K562 (cell line): ENCODE measurements around the gene DPM2. TPM values are rescaled to one million over a fixed set of nuclear protein-coding genes. Genes with fewer than 3 reads are reported as not detected.

Experiments
- BRD9 ChIP-seq: fragments of 450-650 bp; IDR thresholded peaks from 2 replicates; pipeline ENCODE4 v1.6.1; 2018; ENCODE audit warnings: low read depth; ENCODE audit not compliant: partially characterized antibody
- CREB1 ChIP-seq, 2 experiments: sonication (generic) in 1 of 2; formaldehyde crosslinking in 1 of 2; IDR thresholded peaks; 2 replicates each; pipeline versions ENCODE4 v1.6.1 to v1.8.0; 2012 to 2022; ENCODE audit warnings: inconsistent platforms in 1 of 2, mild to moderate bottlenecking in 1 of 2, missing genetic modification reagents in 1 of 2, moderate library complexity in 1 of 2
- DIDO1 ChIP-seq: fragments of 450-650 bp; IDR thresholded peaks from 2 replicates; pipeline ENCODE4 v1.6.1; 2016; ENCODE audit warnings: low read depth, missing biosample characterization, missing genetic modification characterization
- ESRRA ChIP-seq: fragments of 450-650 bp; IDR thresholded peaks from 2 replicates; pipeline ENCODE4 v1.6.1; 2014; ENCODE audit warnings: low read depth, mild to moderate bottlenecking, moderate library complexity, borderline replicate concordance
- FOXP1 ChIP-seq: sonication (generic); formaldehyde crosslinking; IDR thresholded peaks from 2 replicates; pipeline ENCODE4 v1.8.0; 2022; ENCODE audit warnings: mild to moderate bottlenecking, missing genetic modification reagents
- JUND ChIP-seq, 2 experiments: IDR thresholded peaks; 2 replicates in 1 of 2; 3 replicates in 1 of 2; pipeline ENCODE4 v1.6.1; 2011; ENCODE audit warnings: borderline replicate concordance in 2 of 2, low read depth in 2 of 2, low read length in 2 of 2, improper control_type of control experiment in 1 of 2, missing biosample characterization in 1 of 2, missing genetic modification characterization in 1 of 2, missing genetic modification reagents in 1 of 2
- KLF6 ChIP-seq: fragments of 250-450 bp; sonication (Bioruptor Pico); IDR thresholded peaks from 2 replicates; pipeline ENCODE4 v1.4.0; 2020; ENCODE audit warnings: mild to moderate bottlenecking, moderate library complexity, borderline replicate concordance
- MBD2 ChIP-seq: sonication (generic); IDR thresholded peaks from 2 replicates; pipeline ENCODE4 v1.6.1; 2016; ENCODE audit warnings: low read depth, borderline replicate concordance
- MED1 ChIP-seq: sonication (generic); formaldehyde crosslinking; IDR thresholded peaks from 2 replicates; pipeline ENCODE4 v1.8.1; 2023; ENCODE audit warnings: missing genetic modification reagents, borderline replicate concordance
- MYBL2 ChIP-seq, 2 experiments: fragments of 450-650 bp in 1 of 2; sonication (generic) in 1 of 2; formaldehyde crosslinking in 1 of 2; IDR thresholded peaks; 2 replicates each; pipeline versions ENCODE4 v1.6.1 to v1.8.1; 2017 to 2022; ENCODE audit warnings: borderline replicate concordance in 1 of 2, inconsistent platforms in 1 of 2, low read depth in 1 of 2, mild to moderate bottlenecking in 1 of 2, missing genetic modification reagents in 1 of 2, moderate library complexity in 1 of 2
- NCOA2 ChIP-seq, 2 experiments: fragments of 450-650 bp; IDR thresholded peaks; 2 replicates each; pipeline ENCODE4 v1.6.1; 2018; ENCODE audit warnings: mild to moderate bottlenecking in 2 of 2, moderate library complexity in 1 of 2; ENCODE audit not compliant: partially characterized antibody in 2 of 2
- NR2C1 ChIP-seq, 2 experiments: fragments of 450-650 bp; IDR thresholded peaks; 2 replicates each; pipeline ENCODE4 v1.6.1; 2017; ENCODE audit warnings: mild to moderate bottlenecking in 2 of 2, antibody characterized with exemption in 1 of 2, inconsistent platforms in 1 of 2, missing compliant biosample characterization in 1 of 2, missing genetic modification characterization in 1 of 2
- POLR2G ChIP-seq: fragments of 200-400 bp; formaldehyde crosslinking; IDR thresholded peaks from 2 replicates; pipeline ENCODE4 v1.6.1; 2017; ENCODE audit warnings: low read depth, mild to moderate bottlenecking, antibody characterized with exemption, low read length, moderate library complexity
- RB1 ChIP-seq: fragments of 450-650 bp; IDR thresholded peaks from 2 replicates; pipeline ENCODE4 v1.6.1; 2017; ENCODE audit warnings: low read depth, mild to moderate bottlenecking
- SIX5 ChIP-seq, 2 experiments: IDR thresholded peaks; 2 replicates each; pipeline ENCODE4 v1.6.1; 2011; ENCODE audit warnings: low read length in 2 of 2, borderline replicate concordance in 1 of 2, low read depth in 1 of 2, mild to moderate bottlenecking in 1 of 2, moderate library complexity in 1 of 2; ENCODE audit not compliant: insufficient read depth in 1 of 2
- SMAD4 ChIP-seq: fragments of 250-450 bp; sonication (Bioruptor Pico); conservative IDR thresholded peaks from 2 replicates; pipeline ENCODE4 v1.8.0; 2021; ENCODE audit warnings: inconsistent platforms, mild to moderate bottlenecking, moderate library complexity
- TAF9B ChIP-seq: fragments of 450-650 bp; IDR thresholded peaks from 2 replicates; pipeline ENCODE4 v1.6.1; 2018; ENCODE audit warnings: mild to moderate bottlenecking; ENCODE audit not compliant: partially characterized antibody
- ZNF23 ChIP-seq: fragments of 250-450 bp; sonication (Bioruptor Pico); IDR thresholded peaks from 2 replicates; pipeline ENCODE4 v1.4.0; 2020; ENCODE audit warnings: mild to moderate bottlenecking
- ZNF384 ChIP-seq: IDR thresholded peaks from 2 replicates; pipeline ENCODE4 v1.6.1; 2012; ENCODE audit warnings: low read depth, low read length, improper control_type of control experiment
- ZNF707 ChIP-seq: fragments of 250-450 bp; sonication (Bioruptor Pico); conservative IDR thresholded peaks from 2 replicates; pipeline ENCODE4 v1.8.0; 2022; ENCODE audit warnings: inconsistent platforms, mild to moderate bottlenecking, moderate library complexity
- ZNF785 ChIP-seq: fragments of 250-450 bp; sonication (Bioruptor Pico); IDR thresholded peaks from 2 replicates; pipeline ENCODE4 v1.4.0; 2020; ENCODE audit warnings: mild to moderate bottlenecking
- polyA plus RNA-seq, 8 experiments: library from polyadenylated mRNA; depleted of rRNA in 4 of 8; stranded (reverse) in 5 of 8; unstranded in 3 of 8; fragments of >200 nt; fragmentation: Nextera tagmentation in 2 of 8; fragmentation: Illumina TruSeq in 1 of 8; extraction: Ambion mirVana in 2 of 8; extraction: Trizol in 1 of 8; gene quantifications; 2 replicates each; pipeline versions ENCODE4 v1.2.1 to v1.2.3, GENCODE V29; 2011 to 2014; ENCODE audit warnings: inconsistent platforms in 1 of 8, missing spikeins in 1 of 8
- total RNA-seq, 7 experiments: library from RNA; depleted of rRNA in 6 of 7; stranded (reverse); fragments of >200 nt in 6 of 7; fragmentation: Illumina TruSeq in 2 of 7; extraction: Trizol in 2 of 7; gene quantifications; 2 replicates each; pipeline versions ENCODE4 v1.2.1 to v1.2.3, GENCODE V29; 2011 to 2021; ENCODE audit warnings: low replicate concordance in 1 of 7
- TF ChIP-seq, protein P1 (sequence below): fragments of 450-650 bp; IDR thresholded peaks from 2 replicates; pipeline ENCODE4 v1.7.0; 2016; ENCODE audit warnings: borderline replicate concordance
- TF ChIP-seq, protein P2 (sequence below): fragments of 450-650 bp; IDR thresholded peaks from 2 replicates; pipeline ENCODE4 v1.6.1; 2017; ENCODE audit warnings: antibody characterized with exemption

Gene DPM2
- total and polyA plus RNA-seq, 9 of the 15 experiments (the other 6 are each of a cell fraction or from before 2014, with no cell fraction given): 43.5 to 126 (median 71.1) TPM

DNA sequence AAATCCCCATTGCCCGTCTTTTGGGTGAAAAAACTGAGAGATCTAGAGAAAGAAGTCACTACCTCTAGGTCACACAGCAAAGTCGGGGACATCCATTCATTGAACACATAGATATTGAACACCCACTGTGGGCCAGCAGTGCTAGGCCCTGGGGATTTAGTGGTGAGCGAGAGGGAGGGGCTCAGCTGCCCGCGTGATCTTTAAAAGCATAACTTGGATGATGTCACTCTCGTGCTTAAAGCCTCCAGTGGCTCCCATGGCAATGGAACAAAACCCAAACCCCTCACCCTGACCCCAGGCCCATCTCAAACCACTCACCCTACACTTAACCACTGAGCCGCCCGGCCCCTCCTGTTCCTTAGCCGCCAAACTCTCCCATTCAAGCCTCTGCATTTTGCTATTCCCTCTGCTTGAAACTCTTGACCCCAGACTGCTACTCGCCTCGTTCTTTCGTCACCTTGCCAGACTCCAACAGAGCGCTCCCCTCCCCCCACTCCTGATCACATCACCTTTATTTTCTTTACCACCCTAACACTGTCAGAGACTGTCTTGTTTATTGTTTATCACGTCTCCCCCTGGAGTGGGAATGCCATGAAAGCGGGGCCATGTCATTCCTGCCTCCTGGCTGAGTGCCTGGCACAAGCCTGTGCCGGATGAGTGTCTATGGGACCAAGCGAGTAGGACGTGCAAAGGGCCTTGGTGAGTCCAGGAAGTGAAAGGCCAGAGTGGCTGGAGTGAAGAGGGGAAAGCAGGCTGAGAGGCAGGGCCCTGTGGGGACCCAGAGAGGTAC lies 6.4 kb downstream of the DPM2 start (continued):
- TF ChIP-seq BRD9 (peak; percentile 29), MED1 (CRISPR knock-in tag) (0 out of 2 replicates have a peak, but pooled peaks have one; percentile 76), ZNF384 (no peak), ZNF707 (CRISPR knock-in tag) (no peak), RB1 (no peak), JUND (IDR thresholded peaks at IDR 0.05; ENCODE audit: borderline replicate concordance, low read depth, low read length) (peak; percentile 69), JUND (tag; IDR thresholded peaks at IDR 0.05; ENCODE audit: borderline replicate concordance, low read depth, low read length) (peak; percentile 70; the same call in 2 of the 3 replicates), FOXP1 (CRISPR knock-in tag) (no peak; the same call in 1 of the 2 replicates), DIDO1 (no peak), MBD2 (no peak), NR2C1 (IDR thresholded peaks at IDR 0.05) (no peak), NR2C1 (tag; IDR thresholded peaks at IDR 0.05) (no peak; the same call in none of the 2 replicates), KLF6 (CRISPR knock-in tag) (0 out of 2 replicates have a peak, but pooled peaks have one; percentile 11), TAF9B (no peak), MYBL2 (IDR thresholded peaks at IDR 0.05; ENCODE audit: low read depth) (no peak), MYBL2 (CRISPR knock-in tag; IDR thresholded peaks at IDR 0.05; ENCODE audit: borderline replicate concordance) (no peak), ZNF785 (CRISPR knock-in tag) (no peak), SIX5 (IDR thresholded peaks at IDR 0.05; ENCODE audit: borderline replicate concordance in 1 of 2, insufficient read depth in 1 of 2, low read depth in 1 of 2, low read length in 2 of 2) (no peak), POLR2G (no peak), SMAD4 (CRISPR knock-in tag) (peak; percentile 70), ESRRA (peak; percentile 24; the same call in 1 of the 2 replicates), ZNF23 (CRISPR knock-in tag) (no peak), NCOA2 (IDR thresholded peaks at IDR 0.05; ENCODE audit: partially characterized antibody in 2 of 2) (no peak), CREB1 (IDR thresholded peaks at IDR 0.05) (0 out of 2 replicates have a peak, but pooled peaks have one; percentile 34), CREB1 (CRISPR knock-in tag; IDR thresholded peaks at IDR 0.05) (no peak; the same call in 1 of the 2 replicates)
- TF ChIP-seq, protein P1, sequence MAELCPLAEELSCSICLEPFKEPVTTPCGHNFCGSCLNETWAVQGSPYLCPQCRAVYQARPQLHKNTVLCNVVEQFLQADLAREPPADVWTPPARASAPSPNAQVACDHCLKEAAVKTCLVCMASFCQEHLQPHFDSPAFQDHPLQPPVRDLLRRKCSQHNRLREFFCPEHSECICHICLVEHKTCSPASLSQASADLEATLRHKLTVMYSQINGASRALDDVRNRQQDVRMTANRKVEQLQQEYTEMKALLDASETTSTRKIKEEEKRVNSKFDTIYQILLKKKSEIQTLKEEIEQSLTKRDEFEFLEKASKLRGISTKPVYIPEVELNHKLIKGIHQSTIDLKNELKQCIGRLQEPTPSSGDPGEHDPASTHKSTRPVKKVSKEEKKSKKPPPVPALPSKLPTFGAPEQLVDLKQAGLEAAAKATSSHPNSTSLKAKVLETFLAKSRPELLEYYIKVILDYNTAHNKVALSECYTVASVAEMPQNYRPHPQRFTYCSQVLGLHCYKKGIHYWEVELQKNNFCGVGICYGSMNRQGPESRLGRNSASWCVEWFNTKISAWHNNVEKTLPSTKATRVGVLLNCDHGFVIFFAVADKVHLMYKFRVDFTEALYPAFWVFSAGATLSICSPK: no peak
- TF ChIP-seq, protein P2, sequence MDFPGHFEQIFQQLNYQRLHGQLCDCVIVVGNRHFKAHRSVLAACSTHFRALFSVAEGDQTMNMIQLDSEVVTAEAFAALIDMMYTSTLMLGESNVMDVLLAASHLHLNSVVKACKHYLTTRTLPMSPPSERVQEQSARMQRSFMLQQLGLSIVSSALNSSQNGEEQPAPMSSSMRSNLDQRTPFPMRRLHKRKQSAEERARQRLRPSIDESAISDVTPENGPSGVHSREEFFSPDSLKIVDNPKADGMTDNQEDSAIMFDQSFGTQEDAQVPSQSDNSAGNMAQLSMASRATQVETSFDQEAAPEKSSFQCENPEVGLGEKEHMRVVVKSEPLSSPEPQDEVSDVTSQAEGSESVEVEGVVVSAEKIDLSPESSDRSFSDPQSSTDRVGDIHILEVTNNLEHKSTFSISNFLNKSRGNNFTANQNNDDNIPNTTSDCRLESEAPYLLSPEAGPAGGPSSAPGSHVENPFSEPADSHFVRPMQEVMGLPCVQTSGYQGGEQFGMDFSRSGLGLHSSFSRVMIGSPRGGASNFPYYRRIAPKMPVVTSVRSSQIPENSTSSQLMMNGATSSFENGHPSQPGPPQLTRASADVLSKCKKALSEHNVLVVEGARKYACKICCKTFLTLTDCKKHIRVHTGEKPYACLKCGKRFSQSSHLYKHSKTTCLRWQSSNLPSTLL: peak; percentile 66; the same call in 1 of the 2 replicates
